Ishikawa (cell line): Measurements from ENCODE around the gene STK38.

Experiments
- CEBPB ChIP-seq: IDR thresholded peaks from 2 replicates; pipeline ENCODE4 v1.6.1; 2012
- TF ChIP-seq, protein P1 (sequence below): IDR thresholded peaks from 2 replicates; pipeline ENCODE4 v1.6.1; 2012; ENCODE audit warnings: low read depth, mild to moderate bottlenecking
- TF ChIP-seq, protein P2 (sequence below): IDR thresholded peaks from 2 replicates; pipeline ENCODE4 v1.6.1; 2012

DNA sequence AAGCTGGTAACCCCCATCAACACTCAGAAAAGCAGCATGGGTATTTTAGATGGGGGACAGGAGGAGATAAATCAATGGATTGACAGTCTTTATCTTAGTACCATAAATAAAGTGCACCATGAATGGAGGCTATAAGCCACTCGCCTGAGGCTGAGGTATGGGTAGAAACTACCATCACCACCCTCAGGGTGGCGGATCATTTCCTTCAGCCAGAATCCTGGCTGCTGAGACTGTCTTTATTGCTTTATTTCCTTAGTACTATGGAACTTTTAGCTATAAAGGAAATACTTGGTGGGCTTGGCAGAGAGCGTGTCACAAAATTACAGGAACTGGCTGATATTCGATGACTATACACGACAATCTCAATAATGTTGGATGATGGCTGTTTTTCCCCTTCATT, 52.2 kb downstream of the STK38 start:
- TF ChIP-seq, protein P1, sequence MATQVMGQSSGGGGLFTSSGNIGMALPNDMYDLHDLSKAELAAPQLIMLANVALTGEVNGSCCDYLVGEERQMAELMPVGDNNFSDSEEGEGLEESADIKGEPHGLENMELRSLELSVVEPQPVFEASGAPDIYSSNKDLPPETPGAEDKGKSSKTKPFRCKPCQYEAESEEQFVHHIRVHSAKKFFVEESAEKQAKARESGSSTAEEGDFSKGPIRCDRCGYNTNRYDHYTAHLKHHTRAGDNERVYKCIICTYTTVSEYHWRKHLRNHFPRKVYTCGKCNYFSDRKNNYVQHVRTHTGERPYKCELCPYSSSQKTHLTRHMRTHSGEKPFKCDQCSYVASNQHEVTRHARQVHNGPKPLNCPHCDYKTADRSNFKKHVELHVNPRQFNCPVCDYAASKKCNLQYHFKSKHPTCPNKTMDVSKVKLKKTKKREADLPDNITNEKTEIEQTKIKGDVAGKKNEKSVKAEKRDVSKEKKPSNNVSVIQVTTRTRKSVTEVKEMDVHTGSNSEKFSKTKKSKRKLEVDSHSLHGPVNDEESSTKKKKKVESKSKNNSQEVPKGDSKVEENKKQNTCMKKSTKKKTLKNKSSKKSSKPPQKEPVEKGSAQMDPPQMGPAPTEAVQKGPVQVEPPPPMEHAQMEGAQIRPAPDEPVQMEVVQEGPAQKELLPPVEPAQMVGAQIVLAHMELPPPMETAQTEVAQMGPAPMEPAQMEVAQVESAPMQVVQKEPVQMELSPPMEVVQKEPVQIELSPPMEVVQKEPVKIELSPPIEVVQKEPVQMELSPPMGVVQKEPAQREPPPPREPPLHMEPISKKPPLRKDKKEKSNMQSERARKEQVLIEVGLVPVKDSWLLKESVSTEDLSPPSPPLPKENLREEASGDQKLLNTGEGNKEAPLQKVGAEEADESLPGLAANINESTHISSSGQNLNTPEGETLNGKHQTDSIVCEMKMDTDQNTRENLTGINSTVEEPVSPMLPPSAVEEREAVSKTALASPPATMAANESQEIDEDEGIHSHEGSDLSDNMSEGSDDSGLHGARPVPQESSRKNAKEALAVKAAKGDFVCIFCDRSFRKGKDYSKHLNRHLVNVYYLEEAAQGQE: no peak
- TF ChIP-seq, protein P2, sequence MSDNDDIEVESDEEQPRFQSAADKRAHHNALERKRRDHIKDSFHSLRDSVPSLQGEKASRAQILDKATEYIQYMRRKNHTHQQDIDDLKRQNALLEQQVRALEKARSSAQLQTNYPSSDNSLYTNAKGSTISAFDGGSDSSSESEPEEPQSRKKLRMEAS: no peak
- TF ChIP-seq CEBPB: no peak
